ENCODE data around the gene NOVA1.
"Not testable (repeated sequence)": the region's sequence is repeated elsewhere in the genome, so short reads cannot be mapped to it uniquely, and the experiment has no call there.

NOVA1 gene, protein sequence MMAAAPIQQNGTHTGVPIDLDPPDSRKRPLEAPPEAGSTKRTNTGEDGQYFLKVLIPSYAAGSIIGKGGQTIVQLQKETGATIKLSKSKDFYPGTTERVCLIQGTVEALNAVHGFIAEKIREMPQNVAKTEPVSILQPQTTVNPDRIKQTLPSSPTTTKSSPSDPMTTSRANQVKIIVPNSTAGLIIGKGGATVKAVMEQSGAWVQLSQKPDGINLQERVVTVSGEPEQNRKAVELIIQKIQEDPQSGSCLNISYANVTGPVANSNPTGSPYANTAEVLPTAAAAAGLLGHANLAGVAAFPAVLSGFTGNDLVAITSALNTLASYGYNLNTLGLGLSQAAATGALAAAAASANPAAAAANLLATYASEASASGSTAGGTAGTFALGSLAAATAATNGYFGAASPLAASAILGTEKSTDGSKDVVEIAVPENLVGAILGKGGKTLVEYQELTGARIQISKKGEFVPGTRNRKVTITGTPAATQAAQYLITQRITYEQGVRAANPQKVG

DNA sequence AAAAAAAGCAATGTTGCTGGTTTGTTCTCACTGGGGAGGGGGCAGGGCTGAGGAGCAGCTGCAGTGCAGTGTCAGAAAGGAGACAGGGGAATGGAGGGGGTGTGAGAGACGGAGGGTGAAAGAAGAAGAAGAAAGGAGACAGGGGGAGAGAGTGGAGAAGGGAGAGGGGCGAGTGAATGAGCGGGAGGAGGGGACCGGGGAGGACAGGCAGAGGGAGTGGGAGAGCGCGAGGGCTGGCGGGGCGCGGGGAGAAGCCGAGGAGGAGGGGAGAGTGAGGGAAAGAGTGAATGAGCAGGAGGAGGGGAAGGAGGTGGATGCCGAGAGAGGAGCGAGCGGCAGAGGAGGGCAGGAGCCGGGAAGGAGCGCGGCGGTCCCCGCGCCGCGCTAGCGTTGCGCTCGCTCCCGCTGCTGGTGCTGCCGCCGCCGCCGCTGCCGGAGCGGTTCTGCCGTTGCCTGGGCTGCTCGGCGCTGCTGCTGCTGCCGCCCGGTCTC lies at the start of gene NOVA1:
TSS of gene NOVA1 (minus strand) at position 445 of the 492 bp plus-strand sequence. CDS start 597 bp downstream, outside the sequence.
- TF ChIP-seq, protein P1, sequence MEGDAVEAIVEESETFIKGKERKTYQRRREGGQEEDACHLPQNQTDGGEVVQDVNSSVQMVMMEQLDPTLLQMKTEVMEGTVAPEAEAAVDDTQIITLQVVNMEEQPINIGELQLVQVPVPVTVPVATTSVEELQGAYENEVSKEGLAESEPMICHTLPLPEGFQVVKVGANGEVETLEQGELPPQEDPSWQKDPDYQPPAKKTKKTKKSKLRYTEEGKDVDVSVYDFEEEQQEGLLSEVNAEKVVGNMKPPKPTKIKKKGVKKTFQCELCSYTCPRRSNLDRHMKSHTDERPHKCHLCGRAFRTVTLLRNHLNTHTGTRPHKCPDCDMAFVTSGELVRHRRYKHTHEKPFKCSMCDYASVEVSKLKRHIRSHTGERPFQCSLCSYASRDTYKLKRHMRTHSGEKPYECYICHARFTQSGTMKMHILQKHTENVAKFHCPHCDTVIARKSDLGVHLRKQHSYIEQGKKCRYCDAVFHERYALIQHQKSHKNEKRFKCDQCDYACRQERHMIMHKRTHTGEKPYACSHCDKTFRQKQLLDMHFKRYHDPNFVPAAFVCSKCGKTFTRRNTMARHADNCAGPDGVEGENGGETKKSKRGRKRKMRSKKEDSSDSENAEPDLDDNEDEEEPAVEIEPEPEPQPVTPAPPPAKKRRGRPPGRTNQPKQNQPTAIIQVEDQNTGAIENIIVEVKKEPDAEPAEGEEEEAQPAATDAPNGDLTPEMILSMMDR (IDR thresholded peaks at IDR 0.05; ENCODE audit: low read depth, low read length) = no peak
- H3K4me3 ChIP-seq (ENCODE audit: low read depth, low read length) = peak within 1 kb of the TSS; percentile 41

DNA sequence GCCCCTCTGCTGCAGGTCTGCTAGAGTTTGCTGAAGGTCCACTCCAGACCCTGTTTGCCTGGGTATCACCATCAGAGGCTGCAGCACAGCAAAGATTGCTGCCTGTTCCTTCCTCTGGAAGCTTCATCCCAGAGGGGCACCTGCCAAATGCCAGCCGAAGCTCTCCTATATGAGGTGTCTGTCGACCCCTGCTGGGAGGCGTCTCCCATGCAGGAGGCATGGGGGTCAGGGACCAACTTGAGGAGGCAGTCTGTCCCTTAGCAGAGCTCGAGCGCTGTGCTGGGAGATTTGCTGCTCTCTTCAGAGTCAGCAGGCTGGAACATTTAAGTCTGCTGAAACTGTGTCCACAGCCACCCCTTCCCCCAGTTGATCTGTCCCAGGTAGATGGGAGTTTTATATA lies 47.2 kb upstream of the NOVA1 start:
- H3K4me3 ChIP-seq (ENCODE audit: low read depth, low read length) = not testable (repeated sequence)

DNA sequence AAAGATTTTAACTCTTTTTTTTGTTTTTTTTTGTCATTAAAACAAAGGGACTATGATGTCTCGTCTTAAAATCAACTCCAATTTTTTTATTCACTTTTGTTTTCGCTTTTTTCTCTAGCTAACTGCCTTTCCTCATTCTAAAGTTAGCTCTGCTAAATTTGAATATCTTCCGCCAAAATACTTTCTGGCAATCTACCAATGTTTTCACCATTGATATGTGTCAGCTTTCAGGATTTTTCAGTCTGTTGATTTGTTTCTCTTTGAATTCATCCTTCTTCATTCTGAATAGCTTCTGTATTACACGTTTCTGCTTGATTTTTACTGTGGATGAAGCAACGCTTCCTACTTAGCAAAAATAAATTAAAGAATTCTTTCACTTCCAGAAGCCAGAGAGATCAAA lies 38.7 kb upstream of the NOVA1 start:
- H3K4me3 ChIP-seq (ENCODE audit: low read depth, low read length) = no peak overlapping the region
- TF ChIP-seq, protein P1 (IDR thresholded peaks at IDR 0.05; ENCODE audit: low read depth, low read length) = no peak

DNA sequence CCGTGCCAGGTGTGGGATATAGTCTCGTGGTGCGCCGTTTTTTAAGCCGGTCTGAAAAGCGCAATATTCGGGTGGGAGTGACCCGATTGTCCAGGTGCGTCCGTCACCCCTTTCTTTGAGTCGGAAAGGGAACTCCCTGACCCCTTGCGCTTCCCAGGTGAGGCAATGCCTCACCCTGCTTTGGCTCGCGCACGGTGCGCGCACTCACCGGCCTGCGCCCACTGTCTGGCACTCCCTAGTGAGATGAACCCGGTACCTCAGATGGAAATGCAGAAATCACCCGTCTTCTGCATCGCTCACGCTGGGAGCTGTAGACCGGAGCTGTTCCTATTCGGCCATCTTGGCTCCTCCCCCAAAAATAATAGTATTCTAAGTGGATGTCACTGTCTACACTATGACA lies 37.1 kb upstream of the NOVA1 start:
- H3K4me3 ChIP-seq (ENCODE audit: low read depth, low read length) = not testable (repeated sequence)

DNA sequence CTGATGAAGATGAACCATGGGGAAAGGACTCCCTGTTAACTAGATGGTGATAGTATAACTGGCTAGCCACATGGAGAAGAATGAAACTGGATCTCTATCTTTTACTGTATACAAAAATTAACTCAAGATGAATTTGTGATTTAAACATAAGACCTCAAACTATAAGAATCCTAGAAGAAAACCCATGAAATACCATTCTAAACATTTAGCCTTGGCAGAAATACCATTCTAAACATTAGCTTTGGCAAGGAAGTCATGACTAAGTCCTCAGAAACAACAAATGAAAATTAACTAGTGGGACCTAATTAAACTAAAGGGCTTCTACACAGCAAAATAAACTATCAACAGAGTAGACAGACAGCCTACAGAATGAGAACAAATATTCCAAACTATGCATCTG lies 28.4 kb upstream of the NOVA1 start:
- TF ChIP-seq, protein P1 (IDR thresholded peaks at IDR 0.05; ENCODE audit: low read depth, low read length) = no peak
- no peak overlapping the region for H3K4me3 ChIP-seq (ENCODE audit: low read depth, low read length)

DNA sequence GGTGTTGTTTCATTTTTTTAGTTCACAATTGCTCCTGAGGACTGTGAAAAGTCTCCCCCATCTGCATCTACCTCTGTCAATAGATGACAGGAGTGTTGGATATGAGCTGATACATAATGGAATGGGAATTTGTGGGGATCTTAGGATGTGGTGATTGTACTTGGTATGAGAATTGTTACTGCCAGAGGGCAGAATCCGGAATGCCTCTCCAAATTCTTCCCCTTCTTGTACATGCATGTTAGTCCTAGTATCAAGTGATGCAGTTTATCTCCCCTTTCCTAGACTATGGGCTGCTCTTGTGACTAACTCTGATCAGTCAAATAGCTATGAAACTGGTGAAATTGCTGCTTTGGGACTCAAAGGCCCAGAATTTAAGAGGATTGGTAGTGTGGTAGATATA lies 24.8 kb upstream of the NOVA1 start:
- TF ChIP-seq, protein P1 (IDR thresholded peaks at IDR 0.05; ENCODE audit: low read depth, low read length) = no peak
- H3K4me3 ChIP-seq (ENCODE audit: low read depth, low read length) = no peak overlapping the region

DNA sequence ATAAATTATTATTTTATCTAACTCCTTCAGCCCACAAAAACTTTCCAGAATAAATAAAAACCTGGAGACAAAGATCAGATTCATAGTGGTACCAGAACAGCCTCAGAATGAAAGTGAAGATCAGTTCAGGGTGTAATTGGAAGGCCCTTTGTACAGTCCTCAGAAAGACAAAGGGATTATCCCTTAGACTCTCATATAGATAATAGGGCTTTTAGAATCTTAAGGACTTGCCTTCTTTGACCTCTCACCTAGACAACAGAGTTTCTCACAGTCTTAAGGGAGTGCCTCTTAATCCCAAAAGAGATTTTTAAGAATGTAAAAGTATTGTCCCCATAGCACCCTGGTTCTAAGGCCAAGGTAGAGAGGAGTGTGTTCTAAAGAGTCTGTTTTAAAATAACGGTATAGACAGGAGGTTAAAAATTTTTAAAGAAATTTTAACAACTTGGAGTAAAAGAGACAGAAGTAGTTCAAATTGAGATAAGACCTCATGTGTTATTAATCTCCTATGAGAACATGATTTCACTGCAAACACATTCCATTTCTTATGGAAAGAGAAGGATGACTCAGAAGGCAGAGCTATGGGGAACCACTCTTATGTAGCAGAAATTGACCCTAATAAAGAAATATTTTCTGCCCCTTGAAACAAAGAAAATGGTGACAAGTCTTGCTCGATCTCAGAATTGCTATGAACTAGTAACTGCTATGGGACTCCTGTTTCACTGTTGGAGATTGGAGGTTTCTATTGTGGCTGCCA lies 24.2 kb upstream of the NOVA1 start:
- TF ChIP-seq, protein P1 (IDR thresholded peaks at IDR 0.05; ENCODE audit: low read depth, low read length) = no peak
- no peak overlapping the region for H3K4me3 ChIP-seq (ENCODE audit: low read depth, low read length)

DNA sequence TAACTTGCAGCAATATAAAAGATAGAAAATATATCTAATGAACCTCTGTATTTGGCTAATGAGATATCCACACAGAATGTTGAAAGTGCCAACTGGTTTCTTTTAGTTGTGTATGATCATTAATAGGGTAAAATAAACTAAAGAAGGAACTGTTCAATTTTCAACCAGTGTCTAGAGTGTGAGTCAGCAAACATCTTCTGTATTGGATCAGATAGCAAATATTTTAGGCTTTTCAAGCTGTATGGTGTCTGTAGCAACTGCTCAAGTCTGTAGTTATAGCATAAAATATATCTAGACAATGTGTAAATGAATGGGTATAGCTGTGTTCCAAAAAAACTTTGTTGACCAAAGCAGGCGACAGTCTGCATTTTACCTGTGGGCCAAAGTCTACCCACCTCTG lies 23.5 kb upstream of the NOVA1 start:
- TF ChIP-seq, protein P1 (IDR thresholded peaks at IDR 0.05; ENCODE audit: low read depth, low read length) = no peak
- no peak overlapping the region for H3K4me3 ChIP-seq (ENCODE audit: low read depth, low read length)

Data from WI38 (cell line).